ENCODE data around the gene NUP210. TPM values are rescaled to one million over a fixed set of nuclear protein-coding genes. Genes with fewer than 3 reads are reported as not detected.

Gene NUP210
- total and polyA plus RNA-seq, 2 of the 13 experiments (the other 11 are each of a cell fraction or from before 2014, with no cell fraction given): 31.6 to 35.2 TPM

DNA sequence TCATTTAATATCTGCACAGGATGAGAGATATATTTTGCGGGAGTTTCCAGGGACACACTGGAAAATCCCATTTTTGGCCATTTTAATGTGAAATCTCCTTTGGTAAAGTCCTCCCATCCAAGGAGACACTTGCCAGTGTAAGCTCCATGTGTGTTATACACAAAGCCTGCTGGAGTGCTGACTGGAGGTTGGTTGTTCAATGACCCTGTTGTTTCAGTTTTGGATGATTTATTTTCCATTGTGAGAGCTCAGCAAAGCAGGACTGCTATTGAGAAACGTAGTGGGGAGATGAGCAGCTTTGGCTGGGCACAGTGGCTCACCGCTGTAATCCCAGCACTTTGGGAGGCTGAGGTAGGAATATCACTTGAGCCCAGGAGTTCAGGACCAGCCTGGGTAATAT, 127.7 kb downstream of the NUP210 start:
- no peak for FAIRE-seq
- no peak for ATAC-seq
- CTCF ChIA-PET (ENCODE audit: low intra/inter-chr PET ratio, low total read pairs): no interaction called here
- Histone ChIP-seq H2AFZ (ENCODE audit: low read length) (no peak overlapping the region), H3K79me2 (ENCODE audit: insufficient read depth, low read length) (no peaks in the 10 kb centered on the region), H3K27ac (ENCODE audit: extremely low read length, insufficient read depth, low read length) (no peak overlapping the region), H3K4me3 (replicated peaks in 1 of 3; ENCODE audit: insufficient read depth in 1 of 3, low read depth in 2 of 3, low read length in 3 of 3) (no peak overlapping the region), H3K4me2 (ENCODE audit: low read depth, low read length) (no peak overlapping the region), H3K9ac (ENCODE audit: insufficient read depth, low read depth, low read length) (no peak overlapping the region), H3K27me3 (ENCODE audit: control insufficient read depth in 1 of 2, insufficient read depth in 2 of 2, low read length in 2 of 2) (peaks cover 0 to 47% of the 10 kb centered on the region in 2 experiments; a peak in 3 of 5 replicates), H3K4me1 (ENCODE audit: insufficient read depth, low read length) (peaks cover 15% of the 10 kb centered on the region), H4K20me1 (ENCODE audit: insufficient read depth, low read length) (no peaks in the 10 kb centered on the region), H3K36me3 (replicated peaks in 1 of 2; ENCODE audit: control insufficient read depth in 1 of 2, insufficient read depth in 2 of 2, low read length in 2 of 2) (no peaks in the 10 kb centered on the region), H3K9me3 (ENCODE audit: low read length) (peaks cover under 1% of the 10 kb centered on the region)
- intact Hi-C loops (cut with micrococcal nuclease; ENCODE audit: unreplicated experiment): no loop called here
- 67% methylated on average over 3 of the region's 3 CpGs for whole genome bisulfite sequencing (ENCODE audit: low lambda C conversion rate)
- POLR2A ChIA-PET: no interaction called here
- no TSS peak for BruUV-seq (replicated peaks)
- in situ Hi-C loops (cut with HindIII; ENCODE audit: extremely low pct_ligation_motif_present, low pct_unique_long_range_greater_than_20kb): no loop called here
- no peak for DNase-seq (ENCODE audit: low spot score)
- TF ChIP-seq SYNCRIP (IDR thresholded peaks at IDR 0.05; ENCODE audit: insufficient read depth, low read depth, low read length) (no peak), ZEB1 (IDR thresholded peaks at IDR 0.05; ENCODE audit: insufficient replicate concordance, low read depth) (no peak), U2AF2 (IDR thresholded peaks at IDR 0.05; ENCODE audit: low read depth, low read length) (no peak), KDM5B (CRISPR knock-in tag; IDR thresholded peaks at IDR 0.05; ENCODE audit: borderline replicate concordance) (no peak), CCAR2 (optimal IDR thresholded peaks at IDR 0.05; ENCODE audit: low read depth, low read length) (no peak), SMYD3 (CRISPR knock-in tag; IDR thresholded peaks at IDR 0.05) (no peak), ZNF501 (CRISPR knock-in tag; IDR thresholded peaks at IDR 0.05) (no peak), BORCS8-MEF2B (CRISPR knock-in tag; IDR thresholded peaks at IDR 0.05) (no peak), BHLHE40 (IDR thresholded peaks at IDR 0.05; ENCODE audit: low read length) (no peak), ZNF317 (CRISPR knock-in tag; IDR thresholded peaks at IDR 0.05) (no peak)
- TF ChIP-seq, protein P1, sequence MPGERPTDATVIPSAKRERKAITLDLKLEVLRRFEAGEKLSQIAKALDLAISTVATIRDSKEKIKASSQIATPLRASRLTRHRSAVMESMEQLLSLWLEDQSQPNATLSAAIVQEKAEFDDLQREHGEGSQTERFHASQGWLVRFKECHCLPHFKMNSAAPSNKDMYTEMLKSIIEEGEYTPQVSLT (CRISPR knock-in tag; IDR thresholded peaks at IDR 0.05; ENCODE audit: borderline replicate concordance, low read depth): no peak
- TF ChIP-seq, protein P2, sequence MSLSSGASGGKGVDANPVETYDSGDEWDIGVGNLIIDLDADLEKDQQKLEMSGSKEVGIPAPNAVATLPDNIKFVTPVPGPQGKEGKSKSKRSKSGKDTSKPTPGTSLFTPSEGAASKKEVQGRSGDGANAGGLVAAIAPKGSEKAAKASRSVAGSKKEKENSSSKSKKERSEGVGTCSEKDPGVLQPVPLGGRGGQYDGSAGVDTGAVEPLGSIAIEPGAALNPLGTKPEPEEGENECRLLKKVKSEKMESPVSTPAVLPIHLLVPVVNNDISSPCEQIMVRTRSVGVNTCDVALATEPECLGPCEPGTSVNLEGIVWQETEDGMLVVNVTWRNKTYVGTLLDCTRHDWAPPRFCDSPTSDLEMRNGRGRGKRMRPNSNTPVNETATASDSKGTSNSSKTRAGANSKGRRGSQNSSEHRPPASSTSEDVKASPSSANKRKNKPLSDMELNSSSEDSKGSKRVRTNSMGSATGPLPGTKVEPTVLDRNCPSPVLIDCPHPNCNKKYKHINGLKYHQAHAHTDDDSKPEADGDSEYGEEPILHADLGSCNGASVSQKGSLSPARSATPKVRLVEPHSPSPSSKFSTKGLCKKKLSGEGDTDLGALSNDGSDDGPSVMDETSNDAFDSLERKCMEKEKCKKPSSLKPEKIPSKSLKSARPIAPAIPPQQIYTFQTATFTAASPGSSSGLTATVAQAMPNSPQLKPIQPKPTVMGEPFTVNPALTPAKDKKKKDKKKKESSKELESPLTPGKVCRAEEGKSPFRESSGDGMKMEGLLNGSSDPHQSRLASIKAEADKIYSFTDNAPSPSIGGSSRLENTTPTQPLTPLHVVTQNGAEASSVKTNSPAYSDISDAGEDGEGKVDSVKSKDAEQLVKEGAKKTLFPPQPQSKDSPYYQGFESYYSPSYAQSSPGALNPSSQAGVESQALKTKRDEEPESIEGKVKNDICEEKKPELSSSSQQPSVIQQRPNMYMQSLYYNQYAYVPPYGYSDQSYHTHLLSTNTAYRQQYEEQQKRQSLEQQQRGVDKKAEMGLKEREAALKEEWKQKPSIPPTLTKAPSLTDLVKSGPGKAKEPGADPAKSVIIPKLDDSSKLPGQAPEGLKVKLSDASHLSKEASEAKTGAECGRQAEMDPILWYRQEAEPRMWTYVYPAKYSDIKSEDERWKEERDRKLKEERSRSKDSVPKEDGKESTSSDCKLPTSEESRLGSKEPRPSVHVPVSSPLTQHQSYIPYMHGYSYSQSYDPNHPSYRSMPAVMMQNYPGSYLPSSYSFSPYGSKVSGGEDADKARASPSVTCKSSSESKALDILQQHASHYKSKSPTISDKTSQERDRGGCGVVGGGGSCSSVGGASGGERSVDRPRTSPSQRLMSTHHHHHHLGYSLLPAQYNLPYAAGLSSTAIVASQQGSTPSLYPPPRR (CRISPR knock-in tag; IDR thresholded peaks at IDR 0.05; ENCODE audit: borderline replicate concordance): no peak
- TF ChIP-seq, protein P3, sequence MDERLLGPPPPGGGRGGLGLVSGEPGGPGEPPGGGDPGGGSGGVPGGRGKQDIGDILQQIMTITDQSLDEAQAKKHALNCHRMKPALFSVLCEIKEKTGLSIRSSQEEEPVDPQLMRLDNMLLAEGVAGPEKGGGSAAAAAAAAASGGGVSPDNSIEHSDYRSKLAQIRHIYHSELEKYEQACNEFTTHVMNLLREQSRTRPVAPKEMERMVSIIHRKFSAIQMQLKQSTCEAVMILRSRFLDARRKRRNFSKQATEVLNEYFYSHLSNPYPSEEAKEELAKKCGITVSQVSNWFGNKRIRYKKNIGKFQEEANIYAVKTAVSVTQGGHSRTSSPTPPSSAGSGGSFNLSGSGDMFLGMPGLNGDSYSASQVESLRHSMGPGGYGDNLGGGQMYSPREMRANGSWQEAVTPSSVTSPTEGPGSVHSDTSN (CRISPR knock-in tag; IDR thresholded peaks at IDR 0.05): no peak
- TF ChIP-seq, protein P4, sequence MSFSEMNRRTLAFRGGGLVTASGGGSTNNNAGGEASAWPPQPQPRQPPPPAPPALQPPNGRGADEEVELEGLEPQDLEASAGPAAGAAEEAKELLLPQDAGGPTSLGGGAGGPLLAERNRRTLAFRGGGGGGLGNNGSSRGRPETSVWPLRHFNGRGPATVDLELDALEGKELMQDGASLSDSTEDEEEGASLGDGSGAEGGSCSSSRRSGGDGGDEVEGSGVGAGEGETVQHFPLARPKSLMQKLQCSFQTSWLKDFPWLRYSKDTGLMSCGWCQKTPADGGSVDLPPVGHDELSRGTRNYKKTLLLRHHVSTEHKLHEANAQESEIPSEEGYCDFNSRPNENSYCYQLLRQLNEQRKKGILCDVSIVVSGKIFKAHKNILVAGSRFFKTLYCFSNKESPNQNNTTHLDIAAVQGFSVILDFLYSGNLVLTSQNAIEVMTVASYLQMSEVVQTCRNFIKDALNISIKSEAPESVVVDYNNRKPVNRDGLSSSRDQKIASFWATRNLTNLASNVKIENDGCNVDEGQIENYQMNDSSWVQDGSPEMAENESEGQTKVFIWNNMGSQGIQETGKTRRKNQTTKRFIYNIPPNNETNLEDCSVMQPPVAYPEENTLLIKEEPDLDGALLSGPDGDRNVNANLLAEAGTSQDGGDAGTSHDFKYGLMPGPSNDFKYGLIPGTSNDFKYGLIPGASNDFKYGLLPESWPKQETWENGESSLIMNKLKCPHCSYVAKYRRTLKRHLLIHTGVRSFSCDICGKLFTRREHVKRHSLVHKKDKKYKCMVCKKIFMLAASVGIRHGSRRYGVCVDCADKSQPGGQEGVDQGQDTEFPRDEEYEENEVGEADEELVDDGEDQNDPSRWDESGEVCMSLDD (CRISPR knock-in tag; IDR thresholded peaks at IDR 0.05; ENCODE audit: borderline replicate concordance): no peak
- TF ChIP-seq, protein P5, sequence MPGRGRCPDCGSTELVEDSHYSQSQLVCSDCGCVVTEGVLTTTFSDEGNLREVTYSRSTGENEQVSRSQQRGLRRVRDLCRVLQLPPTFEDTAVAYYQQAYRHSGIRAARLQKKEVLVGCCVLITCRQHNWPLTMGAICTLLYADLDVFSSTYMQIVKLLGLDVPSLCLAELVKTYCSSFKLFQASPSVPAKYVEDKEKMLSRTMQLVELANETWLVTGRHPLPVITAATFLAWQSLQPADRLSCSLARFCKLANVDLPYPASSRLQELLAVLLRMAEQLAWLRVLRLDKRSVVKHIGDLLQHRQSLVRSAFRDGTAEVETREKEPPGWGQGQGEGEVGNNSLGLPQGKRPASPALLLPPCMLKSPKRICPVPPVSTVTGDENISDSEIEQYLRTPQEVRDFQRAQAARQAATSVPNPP (CRISPR knock-in tag; IDR thresholded peaks at IDR 0.05): no peak

Measured in HepG2 (cell line).